ENCODE data around the gene DHRS12. TPM values are rescaled to one million over a fixed set of nuclear protein-coding genes. Genes with fewer than 3 reads are reported as not detected.

DHRS12 gene
- total RNA-seq, 1 experiment from 2014 or later, result 10.9 TPM

- H3K27ac ChIP-seq (ENCODE audit: low read length), result no peak overlapping the region
- H4K20me1 ChIP-seq (ENCODE audit: insufficient read depth, low read depth, low read length), result no peaks in the 10 kb centered on the region
- H3K36me3 ChIP-seq (ENCODE audit: insufficient read depth, low read length), result no peaks in the 10 kb centered on the region
- no peak overlapping the region for H3K4me3 ChIP-seq (ENCODE audit: low read length)
- no peaks in the 10 kb centered on the region for H3K79me2 ChIP-seq (ENCODE audit: low read length)
- H2AFZ ChIP-seq (ENCODE audit: low read length), result no peak overlapping the region
- no peak overlapping the region for H3K9ac ChIP-seq (ENCODE audit: low read length)
- DNase-seq, result no peak
- H3K27me3 ChIP-seq (ENCODE audit: low read length), result no peaks in the 10 kb centered on the region
- H3K9me2 ChIP-seq (replicated peaks; ENCODE audit: insufficient read depth, low read length), result no peaks in the 10 kb centered on the region
- peak overlapping the region; percentile 29 for H3K4me2 ChIP-seq (ENCODE audit: low read depth, low read length, poor library complexity, severe bottlenecking)
- no peaks in the 10 kb centered on the region for H3K9me3 ChIP-seq (ENCODE audit: low read length)
- peaks cover 25% of the 10 kb centered on the region for H3K4me1 ChIP-seq (ENCODE audit: low read length)
These were observed 37.8 kb upstream of the DHRS12 start for GRCh38 chr13:51841732-51842131.

GRCh38 chr13:51840917-51841316 is 37.0 kb upstream of the DHRS12 start:
- H3K4me2 ChIP-seq (ENCODE audit: low read depth, low read length, poor library complexity, severe bottlenecking), result peak overlapping the region; percentile 29
- H2AFZ ChIP-seq (ENCODE audit: low read length), result no peak overlapping the region
- H3K4me1 ChIP-seq (ENCODE audit: low read length), result peaks cover 30% of the 10 kb centered on the region
- no peaks in the 10 kb centered on the region for H3K9me2 ChIP-seq (replicated peaks; ENCODE audit: insufficient read depth, low read length)
- no peaks in the 10 kb centered on the region for H4K20me1 ChIP-seq (ENCODE audit: insufficient read depth, low read depth, low read length)
- no peaks in the 10 kb centered on the region for H3K79me2 ChIP-seq (ENCODE audit: low read length)
- H3K27ac ChIP-seq (ENCODE audit: low read length), result no peak overlapping the region
- H3K4me3 ChIP-seq (ENCODE audit: low read length), result no peak overlapping the region
- no peaks in the 10 kb centered on the region for H3K9me3 ChIP-seq (ENCODE audit: low read length)
- no peak overlapping the region for H3K9ac ChIP-seq (ENCODE audit: low read length)
- H3K36me3 ChIP-seq (ENCODE audit: insufficient read depth, low read length), result no peaks in the 10 kb centered on the region
- no peak for DNase-seq
- H3K27me3 ChIP-seq (ENCODE audit: low read length), result no peaks in the 10 kb centered on the region

- Histone ChIP-seq H4K20me1 (ENCODE audit: insufficient read depth, low read depth, low read length) (no peaks in the 10 kb centered on the region), H3K4me3 (ENCODE audit: low read length) (no peak overlapping the region)
- DNase-seq, result no peak
These were observed 36.0 kb upstream of the DHRS12 start for GRCh38 chr13:51839711-51840540.

GRCh38 chr13:51838240-51838846 is 34.4 kb upstream of the DHRS12 start:
- no peak for DNase-seq
- no peak overlapping the region for H3K4me3 ChIP-seq (ENCODE audit: low read length)
- H3K9ac ChIP-seq (ENCODE audit: low read length), result no peak overlapping the region
- no peaks in the 10 kb centered on the region for H3K9me2 ChIP-seq (replicated peaks; ENCODE audit: insufficient read depth, low read length)
- H3K27ac ChIP-seq (ENCODE audit: low read length), result no peak overlapping the region
- no peak overlapping the region for H3K4me2 ChIP-seq (ENCODE audit: low read depth, low read length, poor library complexity, severe bottlenecking)
- no peaks in the 10 kb centered on the region for H4K20me1 ChIP-seq (ENCODE audit: insufficient read depth, low read depth, low read length)
- H2AFZ ChIP-seq (ENCODE audit: low read length), result no peak overlapping the region
- no peaks in the 10 kb centered on the region for H3K36me3 ChIP-seq (ENCODE audit: insufficient read depth, low read length)
- no peaks in the 10 kb centered on the region for H3K9me3 ChIP-seq (ENCODE audit: low read length)
- peaks cover 45% of the 10 kb centered on the region for H3K4me1 ChIP-seq (ENCODE audit: low read length)
- no peaks in the 10 kb centered on the region for H3K27me3 ChIP-seq (ENCODE audit: low read length)
- no peaks in the 10 kb centered on the region for H3K79me2 ChIP-seq (ENCODE audit: low read length)

More at GRCh38 chr13:51839711-51840540, 36.0 kb upstream of the DHRS12 start:
- Histone ChIP-seq H3K27me3 (ENCODE audit: low read length) (no peaks in the 10 kb centered on the region), H3K4me2 (ENCODE audit: low read depth, low read length, poor library complexity, severe bottlenecking) (no peak overlapping the region), H3K9ac (ENCODE audit: low read length) (no peak overlapping the region), H3K27ac (ENCODE audit: low read length) (no peak overlapping the region), H3K36me3 (ENCODE audit: insufficient read depth, low read length) (no peaks in the 10 kb centered on the region), H3K79me2 (ENCODE audit: low read length) (no peaks in the 10 kb centered on the region), H3K4me1 (ENCODE audit: low read length) (peaks cover 33% of the 10 kb centered on the region), H2AFZ (ENCODE audit: low read length) (no peak overlapping the region), H3K9me3 (ENCODE audit: low read length) (no peaks in the 10 kb centered on the region), H3K9me2 (replicated peaks; ENCODE audit: insufficient read depth, low read length) (no peaks in the 10 kb centered on the region)

GRCh38 chr13:51837016-51837415 is 33.1 kb upstream of the DHRS12 start:
- H4K20me1 ChIP-seq (ENCODE audit: insufficient read depth, low read depth, low read length), result no peaks in the 10 kb centered on the region
- no peak overlapping the region for H3K4me2 ChIP-seq (ENCODE audit: low read depth, low read length, poor library complexity, severe bottlenecking)
- peaks cover 53% of the 10 kb centered on the region for H3K4me1 ChIP-seq (ENCODE audit: low read length)
- no peaks in the 10 kb centered on the region for H3K9me2 ChIP-seq (replicated peaks; ENCODE audit: insufficient read depth, low read length)
- DNase-seq, result no peak
- no peak overlapping the region for H3K4me3 ChIP-seq (ENCODE audit: low read length)
- H3K79me2 ChIP-seq (ENCODE audit: low read length), result no peaks in the 10 kb centered on the region
- no peak overlapping the region for H3K9ac ChIP-seq (ENCODE audit: low read length)
- H3K27ac ChIP-seq (ENCODE audit: low read length), result no peak overlapping the region
- H3K9me3 ChIP-seq (ENCODE audit: low read length), result no peaks in the 10 kb centered on the region
- H3K36me3 ChIP-seq (ENCODE audit: insufficient read depth, low read length), result no peaks in the 10 kb centered on the region
- H3K27me3 ChIP-seq (ENCODE audit: low read length), result no peaks in the 10 kb centered on the region
- no peak overlapping the region for H2AFZ ChIP-seq (ENCODE audit: low read length)

GRCh38 chr13:51834581-51835171 is 30.7 kb upstream of the DHRS12 start:
- no peaks in the 10 kb centered on the region for H3K9me2 ChIP-seq (replicated peaks; ENCODE audit: insufficient read depth, low read length)
- H2AFZ ChIP-seq (ENCODE audit: low read length), result no peak overlapping the region
- DNase-seq, result no peak
- H3K9ac ChIP-seq (ENCODE audit: low read length), result no peak overlapping the region; the same call in 1 of the 2 replicates
- peak overlapping the region; percentile 81 for H3K4me2 ChIP-seq (ENCODE audit: low read depth, low read length, poor library complexity, severe bottlenecking)
- H3K27ac ChIP-seq (ENCODE audit: low read length), result no peak overlapping the region
- peaks cover 62% of the 10 kb centered on the region for H3K4me1 ChIP-seq (ENCODE audit: low read length)
- no peaks in the 10 kb centered on the region for H3K36me3 ChIP-seq (ENCODE audit: insufficient read depth, low read length)
- no peaks in the 10 kb centered on the region for H3K79me2 ChIP-seq (ENCODE audit: low read length)
- no peaks in the 10 kb centered on the region for H3K27me3 ChIP-seq (ENCODE audit: low read length)
- H4K20me1 ChIP-seq (ENCODE audit: insufficient read depth, low read depth, low read length), result no peaks in the 10 kb centered on the region
- H3K4me3 ChIP-seq (ENCODE audit: low read length), result peak overlapping the region; percentile 70; the same call in 1 of the 2 replicates
- H3K9me3 ChIP-seq (ENCODE audit: low read length), result no peaks in the 10 kb centered on the region

GRCh38 chr13:51833980-51834379 is 30.0 kb upstream of the DHRS12 start:
- Histone ChIP-seq H3K4me2 (ENCODE audit: low read depth, low read length, poor library complexity, severe bottlenecking) (peak overlapping the region; percentile 81), H3K4me3 (ENCODE audit: low read length) (peak overlapping the region; percentile 70), H3K9me2 (replicated peaks; ENCODE audit: insufficient read depth, low read length) (no peaks in the 10 kb centered on the region), H3K36me3 (ENCODE audit: insufficient read depth, low read length) (no peaks in the 10 kb centered on the region), H3K79me2 (ENCODE audit: low read length) (no peaks in the 10 kb centered on the region), H3K27ac (ENCODE audit: low read length) (no peak overlapping the region; the same call in 1 of the 2 replicates), H3K27me3 (ENCODE audit: low read length) (no peaks in the 10 kb centered on the region), H3K9ac (ENCODE audit: low read length) (peak overlapping the region; percentile 59), H2AFZ (ENCODE audit: low read length) (no peak overlapping the region), H4K20me1 (ENCODE audit: insufficient read depth, low read depth, low read length) (no peaks in the 10 kb centered on the region), H3K4me1 (ENCODE audit: low read length) (peaks cover 69% of the 10 kb centered on the region), H3K9me3 (ENCODE audit: low read length) (no peaks in the 10 kb centered on the region)
- DNase-seq, result no peak

- no peaks in the 10 kb centered on the region for H4K20me1 ChIP-seq (ENCODE audit: insufficient read depth, low read depth, low read length)
- H3K4me1 ChIP-seq (ENCODE audit: low read length), result peaks cover 83% of the 10 kb centered on the region
- H2AFZ ChIP-seq (ENCODE audit: low read length), result no peak overlapping the region
- H3K27me3 ChIP-seq (ENCODE audit: low read length), result no peaks in the 10 kb centered on the region
- H3K9ac ChIP-seq (ENCODE audit: low read length), result peak overlapping the region; percentile 75
- H3K9me3 ChIP-seq (ENCODE audit: low read length), result no peaks in the 10 kb centered on the region
- peak overlapping the region; percentile 81 for H3K4me2 ChIP-seq (ENCODE audit: low read depth, low read length, poor library complexity, severe bottlenecking)
- H3K9me2 ChIP-seq (replicated peaks; ENCODE audit: insufficient read depth, low read length), result no peaks in the 10 kb centered on the region
- peak; percentile 98 for DNase-seq
- H3K27ac ChIP-seq (ENCODE audit: low read length), result peak overlapping the region; percentile 99
- H3K4me3 ChIP-seq (ENCODE audit: low read length), result peak overlapping the region; percentile 70
- no peaks in the 10 kb centered on the region for H3K79me2 ChIP-seq (ENCODE audit: low read length)
- no peaks in the 10 kb centered on the region for H3K36me3 ChIP-seq (ENCODE audit: insufficient read depth, low read length)
These were observed 28.6 kb upstream of the DHRS12 start for GRCh38 chr13:51832471-51833152.
